Loucy (cell line): Measurements from ENCODE around the gene TIPRL.

Experiments used
- H2AFZ ChIP-seq: fragments of 200-600 bp; sonication (generic); 2 replicates; pipeline ENCODE4 v1.6.0; 2016; ENCODE audit warnings: antibody characterized with exemption, mild to moderate bottlenecking, low read length, moderate library complexity
- H3F3A ChIP-seq: fragments of 200-600 bp; 2 replicates; pipeline ENCODE4 v1.6.0; 2016; ENCODE audit warnings: antibody characterized with exemption, low read depth, mild to moderate bottlenecking
- H3K27me3 ChIP-seq: fragments of 200-600 bp; sonication (generic); 2 replicates; pipeline ENCODE4 v1.6.1; 2014; ENCODE audit warnings: low read length, mild to moderate bottlenecking; ENCODE audit not compliant: insufficient read depth, poor library complexity, severe bottlenecking
- H3K36me3 ChIP-seq: fragments of 200-600 bp; sonication (generic); 2 replicates; pipeline ENCODE4 v1.6.1; 2016; ENCODE audit warnings: low read length; ENCODE audit not compliant: insufficient read depth
- H3K4me1 ChIP-seq: fragments of 200-600 bp; sonication (generic); 2 replicates; pipeline ENCODE4 v1.5.1; 2014; ENCODE audit warnings: low read length, mild to moderate bottlenecking; ENCODE audit not compliant: insufficient read depth, poor library complexity, severe bottlenecking
- H3K4me2 ChIP-seq: fragments of 200-600 bp; sonication (generic); 2 replicates; pipeline ENCODE4 v1.6.0; 2014; ENCODE audit warnings: antibody characterized with exemption, low read length, low read depth, mild to moderate bottlenecking; ENCODE audit not compliant: poor library complexity, severe bottlenecking
- H3K4me3 ChIP-seq: fragments of 200-600 bp; sonication (generic); 2 replicates; pipeline ENCODE4 v1.5.1; 2014; ENCODE audit warnings: low read length, mild to moderate bottlenecking, mixed read lengths; ENCODE audit not compliant: poor library complexity, severe bottlenecking
- H3K79me2 ChIP-seq: fragments of 200-600 bp; sonication (generic); 2 replicates; pipeline ENCODE4 v1.6.1; 2014; ENCODE audit warnings: low read length; ENCODE audit not compliant: insufficient read depth
- H3K9ac ChIP-seq: fragments of 200-600 bp; sonication (generic); 2 replicates; pipeline ENCODE4 v1.6.0; 2014; ENCODE audit warnings: mild to moderate bottlenecking, low read depth, low read length, moderate library complexity; ENCODE audit not compliant: poor library complexity, severe bottlenecking
- H3K9me2 ChIP-seq: fragments of 200-600 bp; sonication (generic); replicated peaks from 2 replicates; pipeline ENCODE4 v1.6.1; 2016; ENCODE audit warnings: low read depth, low read length, mixed read lengths
- H3K9me3 ChIP-seq: fragments of 200-600 bp; sonication (generic); 2 replicates; pipeline ENCODE4 v1.6.1; 2014; ENCODE audit warnings: mild to moderate bottlenecking, antibody characterized with exemption, low read length, low read depth; ENCODE audit not compliant: insufficient read depth
- H4K20me1 ChIP-seq: fragments of 200-600 bp; sonication (generic); 2 replicates; pipeline ENCODE4 v1.6.0; 2014; ENCODE audit warnings: antibody characterized with exemption, low read length, mild to moderate bottlenecking; ENCODE audit not compliant: insufficient read depth, poor library complexity, severe bottlenecking
- CTCF ChIP-seq: fragments of 200-600 bp; sonication (generic); conservative IDR thresholded peaks from 2 replicates; pipeline ENCODE4 v1.5.1; 2014; ENCODE audit warnings: mild to moderate bottlenecking, antibody characterized with exemption, low read length
- EZH2phosphoT487 ChIP-seq: fragments of 200-600 bp; IDR thresholded peaks from 2 replicates; pipeline ENCODE4 v1.6.1; 2018; ENCODE audit warnings: antibody characterized with exemption, mild to moderate bottlenecking, moderate library complexity, borderline replicate concordance

The TIPRL gene

GRCh38 chr1:168246506-168246905 lies 67.7 kb downstream of the TIPRL start:
- Histone ChIP-seq H3K4me1 (peaks cover 16% of the 10 kb centered on the region), H2AFZ (no peak overlapping the region), H3K36me3 (peaks cover 58% of the 10 kb centered on the region), H3K9me3 (no peaks in the 10 kb centered on the region), H4K20me1 (peaks cover 22% of the 10 kb centered on the region), H3K9ac (no peak overlapping the region), H3K4me2 (no peak overlapping the region), H3K27me3 (no peaks in the 10 kb centered on the region), H3K9me2 (no peaks in the 10 kb centered on the region), H3K4me3 (no peak overlapping the region), H3K79me2 (peaks cover 53% of the 10 kb centered on the region), H3F3A (no peaks in the 10 kb centered on the region)
- TF ChIP-seq EZH2phosphoT487 (no peak), CTCF (no peak)
